GM19035 (cell line): ENCODE data around the gene SPECC1.
"Not testable (repeated sequence)": the region's sequence is repeated elsewhere in the genome, so short reads cannot be mapped to it uniquely, and the experiment has no call there.

Source experiments
- ATAC-seq: cut with Tn5 transposase; IDR thresholded peaks from one replicate; pipeline ENCODE4 v1.9.1; 2021; ENCODE audit not compliant: unreplicated experiment

The SPECC1 gene

DNA sequence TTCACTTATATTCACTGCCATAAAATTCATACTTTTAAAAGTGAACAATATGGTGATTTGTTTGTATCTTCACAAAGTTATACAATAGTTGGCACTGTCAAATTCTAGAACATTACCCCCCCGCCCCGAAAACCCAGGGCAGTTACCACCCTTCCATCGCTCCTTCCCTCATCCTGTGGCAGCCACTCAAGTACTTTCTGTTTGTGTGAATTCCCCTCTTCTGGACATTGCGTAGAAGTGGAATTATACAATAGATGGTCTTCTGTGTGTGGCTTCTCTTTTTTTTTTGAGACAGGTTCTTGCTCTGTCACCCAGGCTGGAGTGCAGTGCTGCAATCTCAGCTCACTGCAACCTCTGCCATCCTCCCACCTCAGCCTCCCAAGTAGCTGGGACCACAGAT is 58.6 kb downstream of the SPECC1 start:
- ATAC-seq = no peak

DNA sequence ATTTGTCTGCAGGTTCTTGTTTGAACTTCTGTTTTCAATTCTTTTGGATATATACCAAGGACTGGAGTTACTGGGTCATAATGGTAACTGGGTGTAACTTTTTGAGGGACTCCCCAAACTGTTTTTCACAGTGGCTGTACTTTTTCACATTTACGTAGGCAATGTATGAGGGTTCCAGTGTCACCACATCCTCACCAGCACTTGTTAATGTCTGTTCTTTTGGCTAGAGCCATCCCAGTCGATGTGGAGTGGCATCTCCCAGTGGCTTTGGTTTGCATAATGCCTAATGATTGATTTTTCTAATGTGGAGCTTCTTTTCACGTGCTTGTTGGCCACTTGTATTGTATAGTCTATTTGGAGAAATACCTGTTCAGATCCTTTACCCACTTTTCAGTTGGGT is 59.3 kb downstream of the SPECC1 start:
- ATAC-seq = no peak

DNA sequence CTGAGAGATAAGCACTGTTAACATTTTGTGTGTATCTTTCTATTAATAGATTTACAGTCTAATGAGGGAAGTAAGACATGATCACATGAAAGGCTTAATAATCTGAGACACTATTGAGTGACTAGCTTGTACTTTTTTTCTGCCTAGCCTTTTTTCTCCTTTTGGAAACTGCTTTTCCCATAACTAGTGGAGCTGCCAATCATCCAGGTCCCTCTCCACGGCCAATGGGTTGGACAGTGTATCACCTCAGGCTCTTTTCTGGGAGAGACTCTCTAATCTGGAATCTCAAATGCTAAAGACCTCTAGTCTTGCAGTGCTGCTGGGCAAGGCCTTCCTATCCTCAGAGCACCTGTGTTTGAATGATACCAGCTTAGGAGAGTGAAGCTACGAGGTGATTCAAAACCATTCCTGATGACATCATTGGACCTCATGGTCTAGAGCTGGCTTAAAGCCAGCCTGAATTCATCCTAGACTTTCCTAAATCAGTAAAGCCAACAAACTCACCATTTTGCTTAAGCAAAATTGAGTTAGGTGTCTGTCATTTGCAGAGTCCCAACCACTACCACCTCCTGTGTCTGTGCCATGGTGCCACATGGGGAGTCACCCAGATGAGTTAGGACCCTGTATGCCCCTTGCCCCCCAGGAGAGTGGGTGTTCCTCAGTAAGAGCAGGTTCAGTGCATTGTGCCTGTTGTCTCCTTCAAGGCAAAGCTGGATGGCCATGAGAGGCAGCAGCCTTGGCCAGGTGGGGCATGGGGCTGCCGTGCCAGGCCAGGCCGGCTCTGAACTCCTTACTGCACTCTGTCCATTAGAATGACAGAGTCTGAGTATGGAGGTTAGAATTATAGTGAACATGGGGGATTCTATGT is 62.9 kb downstream of the SPECC1 start:
- no peak for ATAC-seq

DNA sequence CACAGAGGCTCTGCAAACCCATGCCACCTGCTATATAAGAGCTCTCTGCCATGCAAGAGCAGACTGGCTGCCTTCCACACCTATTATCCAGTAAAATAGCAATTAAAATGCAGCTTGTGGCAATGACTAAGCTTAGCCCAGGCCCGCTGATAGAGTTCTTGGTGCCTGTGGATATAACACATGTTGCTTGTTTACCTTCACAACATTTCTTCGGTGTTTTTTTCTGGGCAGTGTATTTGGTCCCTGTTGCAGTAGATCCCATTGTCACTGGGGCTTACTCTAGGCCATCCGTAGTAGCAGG is 63.5 kb downstream of the SPECC1 start:
- no peak for ATAC-seq

DNA sequence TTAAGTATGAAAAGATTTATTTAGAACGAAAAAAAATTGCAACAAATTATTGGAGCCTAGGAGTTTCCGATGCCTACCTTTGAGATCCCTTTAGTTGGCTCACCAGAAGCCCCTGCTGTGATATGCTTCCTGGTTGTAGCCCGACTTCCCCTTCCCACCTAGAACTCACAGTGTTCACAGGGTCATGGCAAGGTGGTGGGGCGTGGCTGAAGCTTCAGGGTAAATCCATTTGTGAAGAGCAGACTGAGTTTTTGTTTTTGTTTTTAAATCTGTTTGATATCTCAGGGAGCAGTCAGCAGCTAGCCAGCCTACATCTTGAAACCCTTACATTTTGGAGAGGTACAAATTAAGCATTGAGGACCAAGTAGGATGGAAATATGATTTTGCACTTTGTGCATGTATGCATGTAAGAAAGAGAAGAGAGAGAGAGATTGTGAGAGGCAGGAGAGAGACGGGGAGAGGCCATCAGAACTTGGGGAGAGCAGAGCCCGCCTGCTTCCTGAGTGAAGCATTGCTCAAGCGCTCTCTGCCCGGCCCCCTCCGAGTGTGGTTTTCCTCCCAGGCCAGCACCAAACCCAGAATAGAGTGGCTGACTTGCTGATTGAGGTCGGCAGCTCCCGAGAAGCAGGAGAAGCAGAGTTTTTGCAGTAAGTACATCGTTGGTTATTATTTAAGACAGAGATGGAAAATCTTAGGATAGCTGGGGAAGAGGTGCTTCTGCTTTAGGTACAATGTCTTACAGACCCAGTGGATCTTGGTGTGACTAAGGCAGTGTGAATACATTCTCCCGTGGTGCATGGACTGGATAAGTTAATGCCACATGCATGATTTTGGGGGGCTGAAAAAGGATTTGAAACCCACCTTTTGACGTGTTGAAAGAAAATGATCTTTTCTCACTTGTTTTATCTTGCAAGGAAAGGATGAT is 64.2 kb downstream of the SPECC1 start:
- no peak for ATAC-seq

DNA sequence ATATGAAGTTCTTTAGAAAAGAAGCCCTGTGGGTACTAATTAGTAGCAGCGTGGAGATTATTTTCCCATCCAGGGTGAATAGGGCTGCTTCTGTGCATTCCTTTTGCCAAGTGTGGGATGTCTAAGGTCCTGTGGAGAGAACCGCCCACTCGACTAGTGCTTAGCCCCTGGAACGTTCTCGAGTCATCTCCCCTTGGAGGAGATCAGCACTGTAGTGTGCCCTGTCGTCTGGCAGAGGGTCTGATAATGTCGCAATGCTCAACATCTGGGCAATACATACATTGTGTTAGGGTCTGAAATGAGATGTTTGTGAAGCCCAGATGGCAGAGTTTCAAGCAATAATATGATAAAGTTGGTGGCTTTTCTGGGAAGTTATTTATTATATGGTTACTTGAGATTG is 64.8 kb downstream of the SPECC1 start:
- ATAC-seq = no peak

DNA sequence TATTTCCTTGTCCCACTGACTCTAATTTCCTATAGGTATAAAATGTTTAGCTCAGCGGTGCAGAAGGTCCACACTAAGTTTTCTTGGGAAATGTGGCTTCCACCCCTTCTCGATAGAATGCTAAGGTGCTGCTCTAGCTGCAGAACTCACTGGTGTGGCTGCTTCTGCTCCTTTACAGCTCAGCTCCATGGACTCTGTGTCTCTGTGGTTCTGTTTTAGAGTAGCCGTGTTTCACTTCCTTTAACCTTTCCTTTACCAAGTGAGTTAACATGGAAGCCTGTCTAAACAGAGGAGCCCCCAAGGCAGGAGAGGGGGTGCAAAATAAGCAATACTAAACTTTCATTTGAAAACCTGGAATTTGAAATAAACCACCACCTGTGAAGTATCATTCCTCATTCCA is 65.3 kb downstream of the SPECC1 start:
- no peak for ATAC-seq

DNA sequence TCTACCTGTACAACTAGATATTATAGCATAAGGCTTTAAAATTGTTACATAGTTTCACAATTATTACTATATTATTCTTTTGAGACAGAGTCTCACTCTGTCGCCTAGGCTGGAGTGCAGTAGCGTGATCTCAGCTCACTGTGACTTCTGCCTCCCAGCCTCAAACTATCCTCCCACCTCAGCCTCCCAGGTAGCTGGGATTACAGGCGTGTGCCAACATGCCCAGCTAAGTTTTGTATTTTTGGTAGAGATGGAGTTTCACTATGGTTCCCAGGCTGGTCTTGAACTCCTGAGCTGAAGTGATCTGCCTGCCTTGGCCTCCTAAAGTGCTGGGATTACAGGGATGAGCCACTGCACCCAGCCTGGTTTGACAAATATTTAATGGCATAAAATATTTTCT is 67.0 kb downstream of the SPECC1 start:
- not testable (repeated sequence) for ATAC-seq

DNA sequence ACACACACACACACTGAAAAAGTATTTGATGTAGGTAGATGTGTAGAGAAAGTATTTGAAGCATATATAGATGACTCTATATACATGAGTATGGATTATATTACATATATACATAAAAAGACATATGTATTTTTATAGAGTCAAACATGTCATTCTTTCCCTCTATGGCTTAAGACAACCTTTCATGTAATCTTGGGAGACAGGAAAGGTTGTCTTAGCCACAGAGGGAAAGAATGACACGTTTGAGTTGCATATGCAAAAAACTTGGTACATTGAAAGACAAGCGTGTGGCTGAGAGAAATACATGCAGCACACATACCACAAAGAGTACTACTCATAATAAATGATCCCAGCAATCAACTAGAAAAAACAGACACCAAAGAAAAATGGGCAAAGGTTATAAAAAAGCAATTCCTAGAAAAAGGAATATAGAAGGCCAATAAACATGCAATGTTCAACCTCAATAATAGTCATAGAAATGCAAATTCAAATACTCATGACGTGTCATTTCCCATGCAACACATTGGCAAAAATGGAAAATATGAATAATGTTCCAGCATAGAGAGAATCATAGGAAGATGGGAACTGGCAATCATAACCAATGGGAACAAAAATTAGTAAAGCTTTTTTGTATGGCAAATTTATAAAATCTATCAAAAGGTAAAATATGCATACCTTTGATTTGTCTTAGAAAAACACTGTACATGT is 69.0 kb downstream of the SPECC1 start:
- ATAC-seq = no peak

DNA sequence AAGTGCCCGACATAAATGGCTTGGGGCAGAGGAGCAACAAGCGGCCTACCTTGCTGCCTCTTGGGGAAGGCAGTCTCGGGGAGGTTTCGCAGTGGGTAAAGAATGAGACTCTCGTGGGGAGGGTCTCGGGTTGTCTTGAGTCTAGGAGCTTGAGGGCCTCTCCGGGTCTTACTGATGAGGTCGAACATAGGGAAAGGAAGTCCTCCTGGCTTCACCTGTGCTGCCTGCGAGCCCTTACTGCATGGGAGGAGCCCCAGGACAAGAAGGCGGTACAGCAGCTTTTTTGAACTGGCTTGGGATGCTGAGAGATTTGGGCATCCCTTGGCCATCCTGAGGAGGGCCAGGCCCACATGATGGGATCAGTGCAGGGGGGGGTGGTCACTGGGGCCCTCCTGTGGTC is 71.4 kb downstream of the SPECC1 start:
- ATAC-seq = no peak

DNA sequence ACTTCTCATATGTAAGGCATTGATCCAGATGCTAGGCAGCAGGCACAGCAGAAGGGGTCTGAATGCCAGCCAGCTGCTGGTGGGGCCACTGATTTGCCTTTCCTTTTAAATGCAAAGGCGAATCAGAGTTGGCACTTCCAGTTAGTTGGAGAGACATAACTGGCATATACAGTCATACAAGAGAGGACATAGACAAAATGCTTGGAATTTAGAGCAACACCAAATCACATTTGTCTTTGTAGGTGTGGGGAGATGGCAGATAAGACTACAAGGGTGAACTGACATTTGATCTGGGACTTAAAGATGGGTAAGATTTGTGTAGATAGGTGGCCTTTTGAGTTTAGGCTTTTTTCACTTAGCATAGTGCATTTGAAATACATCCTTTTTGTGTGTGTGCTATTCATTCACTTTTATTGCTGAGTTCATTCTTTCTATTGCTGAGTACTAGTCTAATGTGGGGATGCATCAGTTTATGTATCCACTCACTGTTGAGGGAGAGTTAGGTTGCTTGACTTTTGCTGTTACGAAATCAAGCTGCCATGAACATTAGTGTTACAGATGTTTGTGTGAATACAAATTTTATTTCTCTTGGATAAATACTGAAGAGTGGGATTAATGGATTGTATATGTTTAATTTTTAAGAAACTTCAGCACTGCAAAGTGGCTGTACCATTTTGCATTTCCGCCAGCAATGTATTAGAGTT is 74.1 kb downstream of the SPECC1 start:
- no peak for ATAC-seq

DNA sequence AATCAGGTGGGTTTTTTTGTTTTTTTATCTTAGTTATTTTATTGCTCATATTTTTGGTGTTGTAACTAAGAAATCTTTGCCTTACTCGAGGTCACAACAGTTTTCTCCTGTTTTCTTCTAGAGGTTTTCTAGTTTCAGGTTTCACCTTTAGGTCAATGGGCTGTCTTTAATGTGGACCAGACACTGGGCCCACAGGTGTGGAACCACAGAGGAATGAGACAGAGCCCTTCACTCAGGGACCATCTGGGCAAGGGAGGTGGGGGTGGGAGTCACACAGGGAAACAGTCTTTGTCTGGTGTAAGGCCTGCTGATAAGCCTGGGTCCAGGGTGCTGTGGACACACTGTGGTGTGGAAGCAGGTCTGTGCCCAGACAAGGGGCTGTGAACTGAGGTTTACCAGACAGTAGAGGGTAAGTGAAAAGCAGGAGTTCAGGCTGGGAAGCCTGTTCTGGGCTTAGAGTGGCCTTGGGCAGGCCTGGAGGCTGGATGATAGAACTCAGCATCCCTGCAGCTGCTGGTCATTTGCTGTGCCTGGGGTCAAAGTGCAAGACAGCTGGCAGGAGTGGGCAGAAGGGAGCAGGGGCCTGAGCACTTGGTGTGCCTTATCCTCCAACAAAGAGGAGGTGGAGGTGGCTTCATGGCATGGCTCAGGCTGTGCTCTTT is 75.6 kb downstream of the SPECC1 start:
- no peak for ATAC-seq

DNA sequence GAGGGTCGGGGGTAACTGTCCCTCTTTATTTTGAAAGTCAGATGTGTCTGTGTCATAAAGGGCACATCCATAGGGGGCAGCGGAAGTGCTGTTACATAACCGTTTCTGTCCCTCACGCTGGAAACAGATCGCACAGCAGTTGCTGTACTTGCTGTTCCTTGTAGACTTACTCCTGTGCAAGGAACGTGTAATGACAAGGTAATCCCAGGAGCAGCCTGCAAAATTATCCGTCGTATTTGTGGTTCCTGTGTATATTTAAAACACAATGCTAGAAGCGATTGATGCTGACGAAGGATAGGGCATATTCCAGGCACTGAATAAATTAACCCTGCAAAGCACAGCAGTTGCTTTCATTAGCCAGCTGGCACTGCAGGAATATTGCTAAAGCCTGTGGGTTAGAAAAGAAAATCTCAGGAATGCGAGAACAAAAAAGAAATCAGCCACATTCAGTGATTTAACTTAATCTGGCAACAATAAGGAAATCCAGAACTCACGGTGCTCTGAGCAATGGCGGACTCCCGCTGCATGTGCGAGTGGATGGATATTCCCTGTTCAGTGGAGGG is 76.2 kb downstream of the SPECC1 start:
- ATAC-seq = no peak

DNA sequence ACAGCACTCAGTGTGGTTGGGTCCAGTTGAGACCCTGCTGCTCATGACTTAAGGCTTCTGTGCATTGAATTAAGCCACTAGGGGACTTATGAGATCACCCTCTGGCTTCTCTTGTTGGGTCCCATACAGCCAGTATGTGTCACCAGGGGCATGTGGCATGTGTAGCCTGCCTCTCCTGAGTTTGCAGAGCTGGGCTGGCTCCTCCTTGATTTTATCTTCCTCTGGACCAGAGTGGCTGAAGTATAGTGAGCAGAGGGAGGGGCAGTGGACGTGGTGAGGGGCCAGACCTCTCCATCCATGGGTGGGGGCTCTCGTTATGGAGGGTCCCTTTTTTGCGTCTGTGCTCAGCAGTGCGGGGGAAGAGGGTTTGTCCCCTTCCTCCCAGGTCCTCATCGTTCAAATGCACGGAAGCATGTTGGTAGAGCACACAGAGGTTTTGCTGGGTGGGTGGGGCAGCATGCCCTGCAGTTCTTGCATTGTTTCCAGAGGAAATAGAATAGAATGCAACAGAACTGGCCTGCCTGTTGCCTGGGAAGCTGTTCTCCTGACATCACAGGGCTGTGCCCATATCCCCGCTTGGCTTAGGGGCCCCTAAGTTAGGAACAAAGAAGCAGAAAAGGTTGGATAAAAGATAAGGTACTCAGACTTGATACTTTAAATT is 77.4 kb downstream of the SPECC1 start:
- no peak for ATAC-seq

DNA sequence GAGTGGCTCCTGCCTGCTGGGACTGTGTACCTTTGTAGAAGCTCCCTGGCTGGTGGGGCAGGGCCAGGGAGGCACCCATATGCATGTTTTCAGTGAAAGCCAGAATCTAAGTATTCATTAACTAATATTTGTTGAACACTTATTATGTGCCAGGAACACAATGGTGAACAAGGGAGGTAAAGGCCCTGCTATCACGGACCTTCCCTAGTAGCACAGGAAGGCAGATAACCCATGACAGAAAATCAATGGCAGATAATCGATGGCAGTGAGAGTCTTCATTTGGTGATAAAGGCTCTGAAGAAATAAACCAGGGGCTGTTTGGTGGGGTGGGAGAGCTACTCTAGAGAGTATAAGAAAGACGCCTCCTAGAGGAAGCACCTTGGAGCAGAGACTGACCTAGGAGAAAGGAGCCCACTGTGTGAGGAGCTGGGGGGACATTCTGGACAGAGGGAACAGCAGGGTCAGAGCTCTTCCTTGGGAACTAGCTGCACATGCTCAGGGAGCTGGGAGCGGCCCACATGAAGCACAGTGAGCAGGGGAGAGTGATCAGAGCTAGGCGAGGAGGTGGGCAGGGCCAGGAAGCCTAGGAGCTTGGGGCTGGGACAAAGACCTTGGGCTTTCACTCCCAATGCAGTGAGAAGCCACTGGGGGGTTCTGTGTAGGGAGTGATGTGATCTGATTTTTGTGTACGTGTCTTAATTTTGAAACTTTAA is 78.5 kb downstream of the SPECC1 start:
- no peak for ATAC-seq

DNA sequence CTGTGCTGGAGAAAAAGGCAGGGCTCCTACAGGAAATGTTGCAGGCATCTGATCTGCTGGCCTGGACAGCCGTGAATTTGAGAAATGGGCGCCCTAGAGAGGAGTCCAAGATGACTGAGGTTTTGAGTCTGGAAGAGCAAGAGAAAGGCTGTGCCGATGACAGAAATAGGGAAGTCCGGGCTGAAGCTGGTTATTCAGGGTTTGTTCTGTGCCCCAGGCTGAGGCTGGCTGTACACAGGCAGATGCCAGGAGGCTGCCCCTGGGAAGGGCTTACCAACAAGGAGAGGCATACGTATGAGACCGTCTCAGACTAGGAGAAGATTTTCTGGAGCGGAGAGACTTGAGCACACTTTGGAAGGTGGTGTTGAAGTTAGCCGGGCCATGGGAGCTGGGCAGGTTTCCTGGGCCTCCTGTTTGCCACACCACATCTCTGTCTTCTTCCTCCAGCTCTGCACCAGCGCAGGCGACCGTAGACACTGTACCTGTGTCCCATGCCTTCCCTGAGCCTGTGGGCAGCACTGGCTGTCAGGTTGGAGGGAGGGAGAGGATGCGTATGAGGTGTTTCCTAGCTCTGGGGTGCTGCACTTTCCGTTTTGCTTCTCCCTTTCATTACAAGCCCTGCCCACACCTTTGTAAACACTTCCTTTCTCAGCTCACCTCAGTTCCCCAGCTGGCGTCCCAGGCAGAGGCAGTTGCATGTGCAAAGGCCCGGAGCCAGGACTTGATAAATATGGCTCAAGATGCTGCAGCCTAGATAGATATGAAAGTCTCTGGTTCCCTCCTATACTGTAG is 80.8 kb downstream of the SPECC1 start:
- ATAC-seq = no peak

DNA sequence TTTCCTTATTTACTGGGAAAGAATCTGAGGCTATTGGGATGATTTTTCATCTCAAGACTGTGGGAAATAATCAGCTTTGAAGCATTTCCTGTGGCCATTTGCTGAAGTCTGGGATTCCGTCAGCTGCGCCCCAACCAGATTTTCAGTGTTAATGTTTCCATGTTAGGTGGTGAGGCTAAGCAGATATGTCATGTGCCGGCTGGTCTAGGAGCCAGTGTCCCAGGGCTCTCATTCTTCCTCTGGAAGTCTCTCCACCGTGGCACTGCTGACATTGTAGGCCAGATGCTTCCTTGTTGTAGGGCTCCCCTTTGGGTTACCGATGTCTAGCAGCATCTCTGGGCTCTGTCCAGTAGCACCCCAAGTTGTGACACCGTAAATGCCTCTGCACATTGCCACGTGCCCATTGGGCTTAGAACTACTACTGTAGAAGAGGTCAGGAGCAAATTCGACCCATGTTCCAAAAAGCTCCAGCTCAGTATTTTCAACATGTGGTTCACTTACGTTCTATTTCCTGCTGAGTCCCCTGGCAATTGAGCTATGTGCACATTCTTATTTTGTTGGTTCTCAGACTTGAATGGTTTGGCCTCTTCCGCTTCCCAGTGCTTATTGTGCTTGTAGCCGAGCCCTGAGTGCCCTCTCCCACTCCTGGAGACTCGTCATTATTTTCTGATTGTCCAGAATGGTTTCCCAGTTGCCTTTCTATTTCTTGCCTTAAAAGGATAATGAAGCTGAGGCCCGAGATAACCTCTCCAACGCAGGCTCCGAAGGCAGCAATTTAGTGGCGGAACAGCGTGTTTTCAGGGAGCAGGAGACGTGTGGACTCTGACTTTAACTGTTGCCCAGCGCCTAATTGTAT is 82.2 kb downstream of the SPECC1 start:
- ATAC-seq = no peak
